ENCODE results near the gene CAPN5. TPM values are rescaled to one million over a fixed set of nuclear protein-coding genes. Genes with fewer than 3 reads are reported as not detected.

The CAPN5 gene
- total and polyA plus RNA-seq, 11 donors = 1.1 to 4.5 (median 2.1) TPM

GRCh38 chr11:77144196-77144856, 77.6 kb downstream of the CAPN5 start:
- no peaks in the 10 kb centered on the region for H3K36me3 ChIP-seq
- no peak overlapping the region for H3K27ac ChIP-seq
- H3K27me3 ChIP-seq = peaks cover 0 to 2% (median 0%) of the 10 kb centered on the region in 9 donors
- TF ChIP-seq CTCF (IDR thresholded peaks at IDR 0.05) (no peak), POLR2A (IDR thresholded peaks at IDR 0.05) (no peak)
- peaks cover 0 to 22% (median 13%) of the 10 kb centered on the region in 12 donors for H3K4me1 ChIP-seq
- WGBS, 4 donors = 94 to 95% (median 94%) methylated on average over 7 to 9 of the region's 9 CpGs
- DNase-seq = no peak
- no peak for ATAC-seq
- no peak overlapping the region for H3K4me3 ChIP-seq
- H3K9me3 ChIP-seq = no peaks in the 10 kb centered on the region
- intact Hi-C loops (cut with DNase I) = no loop called here

GRCh38 chr11:77144857-77145428, 78.2 kb downstream of the CAPN5 start:
- WGBS, 4 donors = 82 to 88% (median 85%) methylated on average over 7 of the region's 7 CpGs
- no peaks in the 10 kb centered on the region for H3K36me3 ChIP-seq
- H3K27ac ChIP-seq = no peak overlapping the region
- H3K27me3 ChIP-seq = peaks cover 0 to 2% (median 0%) of the 10 kb centered on the region in 9 donors
- intact Hi-C loops (cut with DNase I) = no loop called here
- ATAC-seq (no peak), DNase-seq (no peak)
- no peak overlapping the region for H3K4me3 ChIP-seq
- peaks cover 0 to 16% (median 9%) of the 10 kb centered on the region in 12 donors for H3K4me1 ChIP-seq
- TF ChIP-seq POLR2A (IDR thresholded peaks at IDR 0.05) = no peak
- TF ChIP-seq CTCF (IDR thresholded peaks at IDR 0.05) = no peak
- H3K9me3 ChIP-seq = no peaks in the 10 kb centered on the region

- peaks cover 0 to 2% (median 0%) of the 10 kb centered on the region in 9 donors for H3K27me3 ChIP-seq
- no peaks in the 10 kb centered on the region for H3K9me3 ChIP-seq
- intact Hi-C loops (cut with DNase I) = no loop called here
- H3K4me3 ChIP-seq = no peak overlapping the region
- no peak overlapping the region for H3K27ac ChIP-seq
- ATAC-seq = no peak
- TF ChIP-seq CTCF (IDR thresholded peaks at IDR 0.05) = no peak
- TF ChIP-seq POLR2A (IDR thresholded peaks at IDR 0.05) = no peak
- no peaks in the 10 kb centered on the region for H3K36me3 ChIP-seq
- 86 to 90% (median 89%) methylated on average over 9 to 10 of the region's 10 CpGs for WGBS, 4 donors
- DNase-seq = no peak
- peaks cover 0 to 5% (median 0%) of the 10 kb centered on the region in 12 donors for H3K4me1 ChIP-seq
These were observed 79.7 kb downstream of the CAPN5 start for GRCh38 chr11:77146261-77147035.

- Histone ChIP-seq H3K36me3 (no peaks in the 10 kb centered on the region), H3K4me3 (no peak overlapping the region), H3K9me3 (no peaks in the 10 kb centered on the region), H3K27ac (no peak overlapping the region), H3K4me1 (peaks cover 0 to 7% (median 2%) of the 10 kb centered on the region in 12 donors), H3K27me3 (peaks cover 0 to 2% (median 0%) of the 10 kb centered on the region in 9 donors)
- no peak for TF ChIP-seq CTCF (IDR thresholded peaks at IDR 0.05)
- no peak for DNase-seq
- no peak for ATAC-seq
- 83 to 97% (median 94%) methylated on average over 1 of the region's 1 CpG for WGBS, 4 donors
- intact Hi-C loops (cut with DNase I) = no loop called here
These were observed 80.2 kb downstream of the CAPN5 start for GRCh38 chr11:77147036-77147315.
